Embryonic facial prominence (tissue), 1 donor: ENCODE measurements around the gene TNNT3.
A peak's percentile ranks its signal among the peaks of the same experiment; 100 is the strongest.
"Not testable (repeated sequence)": the region's sequence is repeated elsewhere in the genome, so short reads cannot be mapped to it uniquely, and the experiment has no call there.

ENCODE experiments used
- DNase-seq: peaks from one replicate; pipeline ENCODE4 v3.0.0-alpha.2; 2016; ENCODE audit errors: extremely low spot score

TNNT3 gene

GRCh38 chr11:1881442-1882264, 37.9 kb upstream of the TNNT3 start:
- peak; percentile 69 for DNase-seq

DNA sequence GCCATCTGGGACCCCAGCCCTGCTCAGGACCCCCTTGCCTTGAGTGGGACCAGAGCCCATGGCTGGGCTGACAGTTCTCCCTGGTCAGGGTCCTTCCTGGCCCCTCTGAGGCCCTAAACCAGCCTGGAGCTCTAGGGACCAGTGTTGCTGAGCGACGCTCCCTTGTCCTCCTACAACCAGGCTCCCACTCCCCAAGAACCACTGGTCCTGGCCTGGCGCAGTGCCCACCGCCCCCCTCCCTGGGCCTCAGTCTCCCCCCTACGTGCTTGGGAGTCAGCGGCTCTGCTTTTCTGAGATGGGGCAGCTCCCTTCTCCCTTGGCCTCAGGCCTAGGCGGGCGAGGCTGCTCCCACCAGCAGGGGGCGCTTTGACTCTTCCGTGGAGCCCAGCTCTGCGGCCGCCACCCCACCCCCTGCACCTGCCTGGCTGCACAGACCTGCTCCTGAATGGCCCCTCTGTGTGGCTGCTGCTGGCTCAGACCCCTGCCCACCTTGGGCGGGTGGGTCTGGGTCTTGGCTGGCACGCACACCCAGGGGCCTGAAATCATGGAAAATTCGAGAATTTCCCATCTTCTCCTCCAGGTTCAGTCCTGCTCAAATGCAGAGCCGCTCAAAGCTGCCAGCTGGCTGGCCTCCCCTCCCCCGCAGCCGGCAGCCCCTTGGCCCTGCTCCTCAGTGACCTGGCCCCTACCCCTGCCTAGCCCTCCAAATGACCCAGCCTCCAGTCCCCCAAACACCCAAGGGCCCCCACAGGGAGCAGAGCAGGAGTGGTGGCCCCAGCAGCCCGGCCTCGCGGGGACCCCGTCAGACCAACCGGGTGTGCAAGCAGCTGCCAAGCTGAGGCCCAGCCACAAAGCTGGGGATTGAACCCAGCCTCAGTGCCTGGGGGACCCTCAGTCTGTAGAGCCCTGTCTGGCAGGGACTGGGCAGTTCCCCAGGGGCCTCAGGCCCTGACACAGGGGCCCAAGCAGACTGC, 37.0 kb upstream of the TNNT3 start:
- peak; percentile 53 for DNase-seq

DNA sequence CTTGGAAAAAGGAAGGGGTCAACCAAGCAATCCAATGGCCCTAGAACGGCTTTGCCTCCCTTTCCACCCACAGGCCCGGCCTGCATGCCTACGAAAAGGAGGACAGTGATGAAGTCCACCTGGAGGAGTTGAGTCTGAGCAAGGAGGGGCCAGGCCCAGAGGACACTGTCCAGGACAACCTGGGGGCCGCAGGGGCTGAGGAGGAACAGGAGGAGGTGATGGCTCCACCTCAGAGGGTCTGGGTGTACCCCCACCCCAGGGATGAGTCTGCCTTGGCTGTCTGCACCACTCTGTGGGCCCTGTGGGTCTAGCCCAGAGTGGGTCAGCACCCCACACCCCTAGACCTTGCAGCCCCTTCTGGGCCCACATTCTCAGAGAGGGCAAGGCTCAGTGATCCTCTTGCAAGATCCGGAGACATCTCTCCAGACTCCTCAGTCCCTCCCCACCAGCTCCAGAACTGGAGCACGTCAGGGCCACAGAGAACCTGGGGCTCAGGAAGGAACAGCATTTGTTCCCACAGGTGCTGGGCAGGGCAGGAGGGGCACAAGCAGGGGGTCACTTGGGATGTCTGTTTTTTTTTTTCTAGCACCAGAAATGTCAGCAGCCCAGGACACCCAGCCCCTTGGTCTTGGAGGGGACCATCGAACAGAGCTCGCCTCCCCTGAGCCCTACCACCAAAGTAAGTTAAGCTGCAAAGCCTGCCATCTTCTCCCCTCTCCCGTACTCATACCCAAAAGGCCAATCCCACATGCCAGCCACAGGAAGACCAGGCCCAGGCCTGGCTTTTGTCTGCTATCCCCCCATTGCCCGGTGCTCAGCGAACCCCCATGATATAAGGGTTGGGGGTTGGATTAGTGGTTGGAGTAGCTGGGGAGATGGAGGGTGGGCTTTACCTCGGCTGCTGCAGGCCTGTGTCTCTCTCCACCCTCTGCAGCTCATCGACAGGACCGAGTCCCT, 35.9 kb upstream of the TNNT3 start:
- DNase-seq = no peak

DNA sequence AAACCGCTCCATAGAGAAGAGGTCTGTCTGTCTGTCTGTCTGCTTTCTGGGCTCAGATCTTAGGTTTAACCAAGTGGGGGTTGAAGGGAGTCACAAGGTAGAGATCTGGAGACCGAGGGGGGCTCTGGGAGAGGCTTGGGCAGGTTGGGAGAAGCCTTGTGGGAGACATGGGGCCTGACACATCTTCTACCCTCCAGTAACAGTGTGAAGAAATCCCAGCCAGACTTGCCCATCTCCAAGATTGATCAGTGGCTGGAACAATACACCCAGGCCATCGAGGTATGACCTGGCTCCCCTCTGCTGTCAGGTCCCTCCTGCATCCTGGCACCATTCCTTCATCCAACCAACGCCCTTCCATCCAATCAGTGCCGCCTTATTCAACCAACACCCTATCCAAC, 35.2 kb upstream of the TNNT3 start:
- DNase-seq = no peak

GRCh38 chr11:1886551-1886950, 33.0 kb upstream of the TNNT3 start:
- DNase-seq = not testable (repeated sequence)

GRCh38 chr11:1887451-1888346, 31.8 kb upstream of the TNNT3 start:
- DNase-seq = no peak

- no peak for DNase-seq
These were observed 31.2 kb upstream of the TNNT3 start for GRCh38 chr11:1888347-1888753.

DNA sequence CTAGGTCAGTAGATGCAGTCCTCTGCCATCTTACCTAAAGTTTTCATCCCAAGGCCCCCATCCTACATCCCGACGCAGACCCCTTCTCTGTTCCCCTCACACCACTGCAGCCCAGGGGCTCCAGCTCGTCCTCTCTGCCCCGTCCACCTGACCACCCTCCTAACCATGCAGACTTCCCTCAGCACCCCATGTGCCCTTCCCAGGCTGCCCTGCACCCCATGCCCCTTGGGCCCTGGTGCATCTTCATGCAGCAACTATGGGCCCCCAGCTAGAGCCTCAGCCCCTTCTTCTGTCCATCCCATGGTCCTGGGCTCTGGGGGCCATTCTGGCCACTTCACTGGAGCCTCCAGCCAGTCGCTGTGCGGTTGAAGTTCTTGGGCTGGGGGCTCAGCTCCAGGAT, 30.7 kb upstream of the TNNT3 start:
- DNase-seq = no peak

DNA sequence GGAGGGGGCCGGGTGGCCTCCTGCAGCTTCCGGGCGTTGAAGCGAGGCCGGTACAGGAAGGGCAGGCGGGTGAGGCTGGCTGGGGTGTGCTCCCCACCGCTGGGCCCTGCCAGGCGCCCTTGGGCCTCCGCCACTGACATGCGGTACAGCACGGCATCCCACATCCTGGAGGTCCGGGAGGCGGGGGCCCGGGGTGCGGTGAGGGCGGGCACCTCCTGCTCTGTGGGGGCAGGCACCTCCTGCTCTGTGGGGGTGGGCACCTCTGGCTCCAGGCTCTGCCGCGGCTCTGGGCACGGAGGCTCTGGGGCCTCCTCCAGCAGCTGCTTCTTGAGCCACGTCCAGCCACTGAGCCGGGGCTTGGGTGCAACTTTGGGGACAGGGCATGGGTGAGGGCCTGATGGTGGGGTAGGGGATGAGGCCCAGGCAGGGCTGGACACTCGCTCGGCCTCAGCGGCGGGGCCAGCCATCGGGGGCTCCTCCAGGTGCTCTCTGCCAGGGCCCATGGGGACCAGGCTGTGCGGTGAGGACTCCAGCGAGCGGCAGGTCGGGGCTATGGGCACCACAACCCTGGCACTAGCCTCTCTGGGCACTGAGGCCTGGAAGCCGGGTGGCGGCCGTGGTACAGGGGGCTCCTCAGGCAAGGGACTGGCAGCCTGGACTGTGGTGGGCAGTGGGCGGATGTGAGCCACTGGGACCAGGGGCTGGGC, 30.1 kb upstream of the TNNT3 start:
- DNase-seq = no peak

DNA sequence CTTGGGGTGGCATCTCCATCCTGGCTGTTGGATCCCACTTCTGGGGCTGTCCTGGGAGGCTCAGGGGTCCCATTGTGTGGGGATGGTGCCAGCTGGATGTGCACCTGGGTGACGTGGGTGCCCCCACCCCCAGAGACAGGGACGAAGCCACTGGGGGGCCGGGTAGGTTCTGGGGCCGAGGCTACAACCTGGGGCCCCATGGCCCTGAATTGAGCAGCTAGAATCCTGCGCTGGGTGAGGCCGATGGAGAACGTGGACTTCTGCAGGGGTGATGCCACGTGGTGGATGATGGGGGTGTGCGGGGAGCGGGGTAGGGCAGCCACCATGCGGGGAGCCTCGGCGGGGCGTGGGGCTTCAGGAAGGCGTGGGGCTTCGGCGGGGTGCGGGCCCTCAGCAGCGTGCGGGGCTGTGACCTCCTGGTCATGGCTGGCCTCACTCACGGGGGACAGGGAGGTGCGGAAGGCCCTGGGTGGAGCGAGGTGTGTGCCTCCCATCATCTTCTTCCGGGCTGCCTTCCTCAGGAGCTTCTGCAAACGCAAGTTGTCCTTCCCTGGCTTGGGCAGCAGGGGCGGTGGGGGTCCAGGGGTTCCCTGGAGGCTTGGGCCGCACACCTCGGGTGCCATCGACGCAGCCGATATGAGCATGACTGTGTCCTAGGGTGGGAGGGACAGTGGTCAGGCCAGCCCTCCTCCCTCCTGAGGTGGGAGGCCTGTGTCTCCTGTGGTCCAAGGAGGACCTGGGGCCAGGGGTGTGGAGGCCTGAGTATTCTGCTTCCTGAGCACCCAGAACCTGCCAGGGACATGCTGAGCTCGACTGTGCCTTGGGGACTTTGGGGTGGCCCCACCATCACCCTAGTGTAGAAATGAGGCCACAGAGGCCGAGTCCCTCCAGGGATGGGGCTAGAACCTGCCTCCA, 29.3 kb upstream of the TNNT3 start:
- no peak for DNase-seq

DNA sequence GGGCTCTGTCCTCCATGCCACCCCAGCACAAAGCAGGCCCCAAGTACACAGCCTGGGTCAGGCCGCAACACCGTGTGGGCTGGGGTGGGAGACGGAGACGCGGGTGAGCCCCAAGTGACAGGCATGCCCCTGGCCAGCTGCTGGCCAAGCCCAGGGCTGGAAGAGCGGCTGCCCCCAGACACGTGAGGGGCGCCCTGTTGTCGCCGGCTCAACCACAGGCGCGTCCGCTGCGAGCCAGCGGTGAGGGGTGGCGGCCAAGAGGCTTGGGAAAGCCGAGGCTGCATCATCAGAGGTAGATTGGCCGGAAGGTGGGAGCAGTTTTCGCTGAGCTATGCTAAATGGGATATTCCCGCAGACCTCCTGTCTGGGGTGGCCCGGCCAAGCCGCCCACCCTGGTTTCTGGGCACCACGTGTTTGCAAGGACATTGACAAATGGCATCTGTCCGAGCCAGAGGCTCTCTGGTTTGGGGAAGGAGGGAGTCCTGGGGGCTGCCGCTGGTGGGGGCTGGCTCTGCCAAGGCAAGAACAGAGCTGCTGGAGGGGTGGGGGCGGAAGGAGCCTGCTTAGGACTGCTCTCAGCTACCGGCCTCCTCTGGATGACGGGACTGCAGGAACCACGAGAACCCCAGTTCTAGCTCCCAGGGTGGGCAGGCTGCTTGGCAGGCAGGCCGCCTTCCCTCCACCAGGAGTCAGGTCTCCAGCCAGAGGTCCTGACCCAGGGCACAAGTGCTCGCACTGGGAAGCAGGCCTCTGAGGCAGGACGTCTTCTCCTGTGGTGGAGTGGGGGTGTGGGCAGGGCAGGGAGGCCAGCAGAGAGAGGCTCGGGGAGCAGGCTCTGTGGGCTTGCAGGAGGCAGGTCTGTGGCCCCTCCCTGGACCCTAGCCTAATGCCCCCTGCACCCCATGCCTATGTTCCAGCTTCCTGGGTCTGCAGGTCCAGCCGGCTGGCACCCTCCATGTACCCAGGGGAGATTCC, 28.4 kb upstream of the TNNT3 start:
- DNase-seq = no peak

DNA sequence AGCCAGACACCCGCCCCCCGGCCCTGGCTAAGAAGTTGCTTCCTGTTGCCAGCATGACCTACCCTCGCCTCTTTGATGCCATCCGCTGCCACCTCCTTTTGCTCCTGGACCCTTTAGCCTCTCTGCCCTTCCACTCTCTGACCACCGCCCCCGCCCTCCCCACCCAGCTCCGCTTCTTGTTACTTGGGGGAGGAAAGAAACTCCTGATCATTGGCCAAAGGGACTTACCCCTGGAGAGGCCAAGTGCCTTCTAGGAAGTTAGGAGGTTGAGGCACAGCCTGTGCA, 27.7 kb upstream of the TNNT3 start, which contains the start of gene PRR33:
Gene PRR33 (minus strand): TSS at position 65 of the 285 bp plus-strand sequence. CDS start 1,311 bp downstream, outside the sequence.
- DNase-seq = no peak

- DNase-seq = no peak
These were observed 27.4 kb upstream of the TNNT3 start for GRCh38 chr11:1892116-1892515.

GRCh38 chr11:1892558-1892957, 26.9 kb upstream of the TNNT3 start:
- DNase-seq = no peak

GRCh38 chr11:1893581-1894359, 25.7 kb upstream of the TNNT3 start:
- no peak for DNase-seq

DNA sequence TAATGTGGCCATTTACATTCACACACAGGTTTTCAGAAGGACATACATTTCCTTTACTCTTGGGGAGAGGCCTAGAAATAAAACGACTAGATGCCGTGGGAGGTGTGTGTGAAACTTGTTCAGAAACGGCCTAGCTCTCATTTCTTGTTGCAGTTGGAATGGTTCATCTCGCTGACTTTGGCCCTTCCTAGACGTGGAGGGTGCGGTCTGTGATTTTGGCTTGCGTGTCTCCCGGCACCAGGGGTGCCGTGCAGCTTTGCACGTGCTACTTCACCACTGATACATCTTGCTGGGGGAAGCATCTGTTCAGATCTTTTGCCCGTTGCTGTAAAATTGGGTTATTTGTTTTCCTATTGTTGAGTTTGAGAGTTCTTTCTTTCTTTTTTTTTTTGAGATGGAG, 24.7 kb upstream of the TNNT3 start:
- no peak for DNase-seq

DNA sequence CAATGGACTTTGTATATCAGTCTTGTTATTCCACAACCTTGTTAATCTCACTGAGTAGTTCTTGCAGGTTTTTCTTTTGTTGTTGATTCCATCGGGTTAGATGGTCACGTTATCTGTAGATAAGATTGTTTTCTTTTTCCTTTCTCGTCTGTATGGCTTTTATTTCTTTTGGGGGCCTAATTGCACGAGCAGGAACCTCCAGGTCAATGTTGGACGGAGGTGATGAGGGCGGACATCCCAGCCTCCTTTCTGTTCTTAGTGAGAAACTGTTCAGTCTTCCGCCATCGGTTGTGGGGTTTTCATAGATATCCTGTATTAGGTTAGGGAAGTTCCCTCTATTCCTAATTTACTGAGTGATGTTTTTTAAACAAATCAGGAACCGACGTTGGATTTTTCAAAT, 23.0 kb upstream of the TNNT3 start:
- no peak for DNase-seq
